Activated T-helper 1 cell treated with Interleukin-2 at 50 U/mL for 16 hours (primary cell): Measurements from ENCODE around the gene NR2C2AP.

Experiments
- DNase-seq: peaks from one replicate; pipeline ENCODE4 v3.0.0-alpha.2; 2020; ENCODE audit warnings: low read depth

The NR2C2AP gene

GRCh38 chr19:19214892-19215291 is 11.7 kb upstream of the NR2C2AP start:
- DNase-seq: no peak

DNA sequence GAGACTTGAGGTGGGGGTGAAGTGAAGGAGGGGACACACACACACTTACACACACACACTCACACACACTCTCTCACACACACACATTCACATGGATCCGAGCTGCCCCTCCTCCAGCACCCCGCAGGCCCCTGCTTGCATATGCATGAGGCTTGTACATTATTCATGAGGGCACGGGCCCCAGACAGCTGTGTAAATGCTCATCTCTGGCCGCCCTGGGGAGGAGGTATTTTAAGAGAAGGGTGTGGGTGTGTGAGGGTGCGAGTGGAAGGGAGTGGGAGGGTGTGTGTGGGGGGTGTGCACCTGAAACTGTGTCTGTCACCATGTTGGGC is 10.9 kb upstream of the NR2C2AP start:
- DNase-seq: no peak

DNA sequence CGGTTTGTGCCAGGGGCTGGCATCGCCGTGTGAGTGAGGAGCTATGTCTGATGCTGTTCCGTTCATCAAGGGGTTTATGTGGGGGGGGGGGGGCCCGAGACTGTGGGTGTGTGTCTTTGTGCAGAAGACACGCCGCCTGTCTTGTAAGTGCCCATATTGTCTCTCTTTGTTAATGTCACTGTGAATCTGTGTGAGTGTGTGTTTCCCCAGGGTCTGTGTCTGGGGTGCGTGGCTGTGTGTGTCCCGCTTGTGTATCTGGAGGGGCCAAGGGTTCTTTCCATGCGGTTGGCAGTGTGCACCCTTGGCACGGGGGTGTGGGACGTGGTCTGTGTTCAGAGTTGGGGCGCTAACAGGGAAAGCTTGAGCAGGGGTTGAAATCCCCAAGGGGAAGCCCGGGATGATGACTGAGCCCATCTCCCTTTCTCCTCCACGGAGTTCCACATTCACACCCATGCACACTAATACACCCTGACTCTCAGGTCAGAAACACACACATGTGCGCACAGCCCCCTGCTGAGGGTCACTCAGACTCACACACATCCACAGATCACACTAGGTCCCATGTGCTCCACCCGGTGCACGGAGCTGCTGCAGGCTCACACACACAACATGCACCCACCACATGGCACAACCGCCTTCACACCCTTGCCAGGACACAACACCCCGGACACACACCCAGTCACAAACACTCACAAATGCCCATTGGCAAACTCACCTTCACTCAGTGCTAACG is 10.4 kb upstream of the NR2C2AP start:
- DNase-seq: no peak

DNA sequence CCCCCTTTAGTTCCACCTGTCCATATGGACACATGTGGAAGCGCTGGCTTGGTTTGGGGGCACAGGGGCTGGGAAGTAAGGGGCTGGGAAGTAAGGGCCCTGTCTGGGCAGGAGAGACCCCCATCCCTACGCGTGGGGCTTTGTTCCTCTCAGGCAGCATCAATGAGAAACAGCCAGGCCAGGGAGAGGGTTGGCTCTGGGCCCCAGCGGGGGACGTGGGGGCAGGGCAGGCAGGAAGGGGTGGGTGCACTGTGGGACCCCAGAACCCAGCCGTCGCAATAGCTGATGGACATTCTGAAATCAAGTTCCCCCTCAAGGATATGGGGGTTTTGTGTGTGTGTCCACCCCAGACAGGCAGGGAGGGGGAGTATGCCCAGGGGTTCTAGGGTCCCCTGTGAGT is 9.7 kb upstream of the NR2C2AP start:
- no peak for DNase-seq

DNA sequence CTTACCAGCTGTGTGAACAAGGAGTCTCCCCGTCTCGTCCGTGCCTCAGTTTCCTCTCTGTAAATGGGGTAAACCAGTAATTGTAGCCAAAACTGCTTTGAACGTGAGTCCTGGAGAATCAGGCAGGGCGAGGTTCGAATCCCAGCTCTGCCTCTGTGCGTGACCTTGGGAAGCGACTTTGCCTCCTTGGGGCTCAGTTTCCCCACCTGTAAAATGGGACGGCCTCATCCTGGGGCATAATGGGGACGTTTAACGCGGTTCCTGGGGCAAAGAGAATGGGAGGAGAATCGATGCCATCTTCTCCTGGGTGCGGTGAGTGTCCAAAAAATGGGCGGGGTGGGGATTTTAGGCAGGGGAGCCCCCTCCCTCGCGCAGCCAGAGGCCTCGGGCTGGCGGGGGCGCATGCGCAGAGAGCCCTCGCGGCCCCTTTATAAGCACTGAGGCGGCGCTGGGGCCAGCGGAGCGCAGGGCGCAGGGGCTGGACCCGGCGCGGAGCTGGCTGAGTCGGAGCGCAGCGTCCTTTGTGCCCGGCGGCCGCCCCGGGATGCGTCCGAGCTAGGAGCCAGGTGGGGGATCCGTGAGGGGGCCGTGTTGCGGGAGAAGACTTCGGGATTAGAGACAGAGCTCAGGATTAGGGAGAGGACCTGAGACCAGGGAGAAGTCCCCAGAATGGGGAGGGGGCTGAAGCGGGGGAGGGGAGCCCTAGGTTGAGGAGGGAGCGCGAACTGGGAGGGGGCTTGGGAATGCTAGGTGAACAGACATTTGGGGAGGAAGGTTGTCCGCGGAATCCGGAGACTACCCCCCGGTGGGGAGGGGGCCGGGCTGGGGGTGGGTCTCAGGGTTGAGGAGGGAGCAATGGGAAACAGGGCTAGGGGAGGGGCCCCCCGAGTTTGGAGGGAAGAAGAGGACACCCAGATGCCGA is 8.5 kb upstream of the NR2C2AP start, which contains the start of gene NCAN:
TSS of gene NCAN (plus strand) at position 460 of the 922 bp plus-strand sequence. CDS start 4,996 bp downstream, outside the sequence.
- DNase-seq: no peak

DNA sequence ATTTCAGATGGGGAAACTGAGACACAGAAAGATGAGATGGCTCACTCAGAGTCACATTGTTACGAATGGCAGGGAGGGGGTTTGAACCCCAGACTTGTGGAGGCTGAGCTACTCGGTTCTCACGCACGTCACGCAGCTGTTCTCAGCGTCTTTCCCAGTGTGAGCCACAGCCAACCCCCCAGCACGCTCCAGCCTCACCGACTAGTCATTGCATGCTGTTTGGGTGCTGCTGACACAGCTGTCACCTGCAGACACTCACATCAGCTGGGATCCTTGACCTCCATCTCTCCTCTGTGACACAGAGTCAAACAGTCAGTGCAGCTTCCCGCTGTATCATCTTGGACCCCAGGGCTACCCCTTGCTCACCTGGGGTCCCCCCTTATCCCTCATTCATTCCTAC is 6.2 kb upstream of the NR2C2AP start:
- no peak for DNase-seq

- DNase-seq: no peak
Observed at GRCh38 chr19:19207637-19208572, 4.7 kb upstream of the NR2C2AP start.

GRCh38 chr19:19206938-19207337 is 3.7 kb upstream of the NR2C2AP start:
- no peak for DNase-seq

DNA sequence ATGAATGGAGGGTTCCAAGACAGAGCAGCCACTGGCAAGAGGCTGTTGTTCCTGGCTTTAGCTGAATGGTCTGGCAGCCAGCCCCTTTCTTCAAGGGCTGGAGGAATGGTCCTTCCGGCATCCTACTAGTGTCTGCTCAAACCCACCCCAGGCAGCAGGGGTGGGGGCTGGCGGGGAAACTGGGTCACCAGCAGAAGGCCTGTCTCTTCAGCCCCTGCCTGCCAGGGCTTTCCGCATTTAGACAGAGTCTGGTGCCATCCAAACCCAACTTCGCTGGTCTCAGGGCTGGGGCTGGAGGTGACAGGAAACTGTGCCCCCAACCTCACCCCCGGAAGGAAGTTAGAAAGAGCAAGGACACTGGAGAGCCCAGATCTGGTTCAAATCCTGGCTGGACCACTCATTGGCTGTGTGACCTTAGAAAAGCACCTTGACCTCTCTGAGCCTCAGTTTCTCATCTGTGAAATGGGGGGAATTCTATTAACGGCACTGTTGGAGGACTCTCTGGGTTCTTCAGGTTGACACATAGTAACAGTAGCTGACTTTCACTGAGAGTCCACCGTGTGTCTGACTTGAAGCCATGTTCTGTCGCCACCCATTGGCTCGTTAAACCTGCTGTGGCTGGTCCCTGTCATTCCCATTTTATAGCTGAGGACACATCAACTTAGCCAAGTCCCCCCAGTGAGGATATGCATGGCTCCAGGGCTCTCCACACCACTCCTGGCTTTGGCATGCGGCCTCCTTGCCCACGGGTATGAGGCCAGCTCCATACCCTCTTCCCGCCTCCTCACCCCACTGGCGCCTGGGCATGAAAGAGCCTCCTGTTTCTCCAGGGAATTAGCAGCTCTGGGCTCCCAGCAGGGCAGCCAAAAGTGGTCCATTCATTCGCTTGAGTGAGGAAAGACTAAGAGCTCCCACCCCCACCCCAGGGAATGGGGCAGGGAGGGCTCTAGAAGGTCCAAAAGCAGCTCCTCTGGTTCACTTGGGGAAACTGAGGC is 2.5 kb upstream of the NR2C2AP start:
- no peak for DNase-seq

DNA sequence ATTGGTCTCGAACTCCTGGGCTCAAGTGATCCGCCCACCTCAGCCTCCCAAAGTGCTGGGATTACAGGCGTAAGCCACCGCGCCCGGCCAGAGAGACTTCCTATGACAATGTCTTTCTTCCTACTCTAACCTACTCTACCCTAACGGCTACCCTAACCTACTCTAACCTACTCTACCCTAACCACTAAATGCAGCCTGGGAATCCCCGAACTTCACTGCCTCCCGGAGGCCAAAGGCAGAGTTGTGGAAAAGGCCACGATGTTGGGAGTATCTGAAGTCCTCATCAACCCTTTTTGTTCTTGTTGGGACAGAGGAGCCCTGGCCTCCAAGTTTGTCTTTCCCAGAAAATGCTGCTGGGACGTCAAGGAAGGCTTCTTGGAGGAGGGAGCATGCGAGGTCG is 967 bp upstream of the NR2C2AP start:
- DNase-seq: no peak

DNA sequence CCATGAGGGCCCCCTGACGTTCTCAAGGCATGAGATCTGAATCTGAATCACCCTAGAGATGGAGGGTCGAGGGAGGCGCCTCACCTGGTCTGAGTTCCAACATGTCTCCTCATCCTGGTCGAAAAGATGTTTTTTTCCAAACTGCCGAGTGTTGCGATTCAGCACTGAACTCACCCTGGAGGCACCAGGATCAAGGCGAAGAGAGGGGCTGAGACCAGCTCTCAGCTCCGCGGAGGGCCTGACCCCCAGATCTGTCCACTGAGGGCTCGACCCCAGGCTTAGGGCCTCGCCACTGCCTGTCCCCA is 555 bp downstream of the NR2C2AP start:
- no peak for DNase-seq

DNA sequence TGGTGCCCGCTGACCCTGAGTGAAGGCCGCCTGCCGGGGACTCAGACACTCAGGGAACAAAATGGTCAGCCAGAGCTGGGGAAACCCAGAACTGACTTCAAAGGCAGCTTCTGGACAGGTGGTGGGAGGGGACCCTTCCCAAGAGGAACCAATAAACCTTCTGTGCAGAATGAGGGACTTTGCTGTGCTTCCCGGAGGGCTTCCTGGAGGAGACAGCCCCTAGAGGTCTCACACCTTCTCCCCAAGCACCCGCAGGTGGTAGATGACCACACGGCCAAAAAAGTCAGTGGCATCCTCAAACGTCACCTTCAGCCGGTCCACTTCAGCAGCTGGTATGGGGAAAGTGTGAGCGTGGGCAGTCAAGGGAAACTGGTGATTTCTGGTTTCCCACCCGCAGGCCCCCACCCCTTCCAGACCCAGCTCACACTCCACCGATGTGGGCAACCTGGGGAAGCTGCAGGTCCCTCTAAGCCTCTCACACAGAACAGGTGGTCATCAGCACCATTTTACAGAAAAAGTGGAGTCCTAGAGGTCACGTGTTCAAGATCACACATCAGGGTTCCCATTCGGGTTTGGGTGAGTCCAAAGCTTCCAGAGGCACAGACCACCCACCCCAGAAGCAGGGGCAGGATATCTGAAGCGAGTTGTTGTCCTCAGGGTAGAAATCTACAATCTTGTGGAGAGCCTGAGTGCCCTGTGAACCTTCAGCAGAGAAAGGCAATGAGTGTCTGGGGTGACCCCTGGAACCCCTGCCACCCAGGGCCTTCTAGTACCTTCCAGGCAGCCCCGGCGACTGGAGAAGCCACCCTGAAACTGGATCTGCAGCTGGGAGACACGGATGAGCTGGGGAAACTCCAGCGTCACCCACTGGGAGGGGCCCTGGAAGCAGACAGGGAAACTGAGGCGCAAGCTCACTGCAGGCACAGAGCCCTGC is 1.2 kb downstream of the NR2C2AP start:
- DNase-seq: no peak

DNA sequence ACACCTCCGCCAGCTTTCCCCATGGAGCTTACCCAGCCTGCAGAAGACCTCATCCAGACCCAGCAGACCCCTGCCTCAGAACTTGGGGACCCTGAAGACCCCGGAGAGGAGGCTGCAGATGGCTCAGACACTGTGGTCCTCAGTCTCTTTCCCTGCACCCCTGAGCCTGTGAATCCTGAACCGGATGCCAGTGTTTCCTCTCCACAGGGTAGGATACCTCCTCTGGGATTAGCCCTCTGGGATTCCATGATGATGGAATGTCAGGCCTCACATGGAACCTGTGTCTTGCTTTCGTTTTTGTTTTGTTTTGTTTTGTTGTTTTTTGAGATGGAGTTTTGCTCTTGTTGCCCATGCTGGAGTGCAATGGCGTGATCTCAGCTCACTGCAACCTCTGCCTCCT is 9.3 kb downstream of the NR2C2AP start:
- DNase-seq: no peak

GRCh38 chr19:19192910-19193423 is 10.2 kb downstream of the NR2C2AP start:
- DNase-seq: no peak

GRCh38 chr19:19192078-19192882 is 10.9 kb downstream of the NR2C2AP start, which contains the start of the genes BORCS8 and RFXANK:
Gene BORCS8 (minus strand): TSS chr19:19192152. CDS start chr19:19192117, 35 bp downstream.
Gene RFXANK (plus strand): TSS chr19:19192258. CDS start chr19:19193947, 1,689 bp downstream.
- peak; percentile 96 for DNase-seq

- DNase-seq: no peak
Observed at GRCh38 chr19:19191768-19192077, 11.5 kb downstream of the NR2C2AP start.

DNA sequence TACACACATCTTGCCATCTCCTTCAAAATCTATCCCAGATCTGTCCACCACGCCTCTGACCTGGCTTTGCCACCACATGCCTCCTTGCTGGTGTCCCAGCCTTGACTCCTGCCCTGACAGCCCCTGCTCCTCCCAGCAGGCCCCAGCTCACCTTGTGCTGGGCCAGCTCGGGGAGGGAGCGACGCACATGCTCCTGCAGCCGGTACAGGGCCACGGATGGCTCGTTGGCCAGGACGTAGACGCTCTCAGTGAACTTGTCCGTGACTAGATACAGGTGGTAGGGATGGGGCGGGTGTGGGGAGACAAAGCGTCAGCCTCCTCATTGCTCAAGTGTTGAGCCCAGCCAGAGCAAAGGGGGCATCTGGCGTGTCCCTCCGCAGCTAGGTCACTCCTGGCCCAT is 16.5 kb downstream of the NR2C2AP start:
- no peak for DNase-seq

DNA sequence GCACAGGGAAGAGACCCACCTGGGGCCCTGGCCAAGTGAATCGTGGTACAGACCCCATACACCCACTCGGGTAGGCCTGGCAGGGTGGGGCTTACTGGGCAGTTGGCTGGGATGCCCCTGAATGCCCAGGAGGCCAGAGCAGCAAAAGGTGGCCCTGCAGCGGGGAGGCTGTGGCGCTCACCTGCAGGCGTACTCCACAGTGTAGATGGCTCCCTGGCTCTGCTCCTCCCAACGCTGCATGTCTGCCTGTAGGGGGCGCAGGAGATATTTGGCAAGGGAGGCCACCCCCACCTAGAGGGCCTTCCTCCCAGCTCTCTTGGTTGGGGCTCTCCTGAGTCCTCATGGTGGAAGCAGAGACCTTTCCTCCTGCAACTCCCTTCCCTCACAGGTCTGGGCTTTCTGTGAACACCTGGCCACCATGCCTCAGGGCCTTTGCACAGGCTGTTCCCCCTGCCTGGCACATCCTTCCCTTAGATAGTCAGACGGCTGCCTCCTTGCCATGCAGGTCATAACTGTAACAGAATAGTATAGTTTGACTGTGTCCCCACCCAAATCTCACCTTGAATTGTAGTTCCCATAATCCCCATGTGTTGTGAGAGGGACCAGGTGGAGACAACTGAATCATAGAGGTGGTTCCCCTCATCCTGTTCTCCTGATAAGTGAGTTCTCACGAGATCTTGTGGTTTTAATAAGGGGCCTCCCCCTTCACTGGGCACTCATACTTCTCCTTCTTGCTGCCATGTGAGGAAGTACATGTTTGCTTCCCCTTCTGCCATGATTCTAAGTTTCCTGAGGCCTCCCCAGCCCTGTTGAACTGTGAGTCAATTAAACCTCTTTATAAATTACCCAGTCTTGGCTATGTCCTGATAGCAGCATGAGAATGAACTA is 17.1 kb downstream of the NR2C2AP start:
- DNase-seq: peak; percentile 47
